ENCODE results near the gene ZGLP1.

DNA sequence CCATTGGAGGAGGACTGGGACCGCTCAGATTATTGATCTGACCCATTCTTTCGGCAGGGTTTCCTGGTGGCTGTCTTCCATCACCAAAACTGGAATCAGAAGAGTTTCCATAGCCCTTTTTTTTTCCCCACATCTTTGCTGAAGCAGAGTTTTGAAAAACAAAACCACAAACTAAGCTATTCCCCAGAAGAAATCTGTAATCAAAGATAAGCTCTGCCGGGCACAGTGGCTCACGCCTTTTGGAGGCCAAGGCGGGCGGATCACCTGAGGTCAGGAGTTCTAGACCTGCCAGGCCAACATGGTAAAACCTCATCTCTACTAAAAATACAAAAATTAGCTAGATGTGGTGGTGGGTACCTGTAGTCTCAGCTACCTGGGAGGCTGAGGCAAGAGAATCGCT, 42.9 kb downstream of the ZGLP1 start:
- TF ChIP-seq, protein P1, sequence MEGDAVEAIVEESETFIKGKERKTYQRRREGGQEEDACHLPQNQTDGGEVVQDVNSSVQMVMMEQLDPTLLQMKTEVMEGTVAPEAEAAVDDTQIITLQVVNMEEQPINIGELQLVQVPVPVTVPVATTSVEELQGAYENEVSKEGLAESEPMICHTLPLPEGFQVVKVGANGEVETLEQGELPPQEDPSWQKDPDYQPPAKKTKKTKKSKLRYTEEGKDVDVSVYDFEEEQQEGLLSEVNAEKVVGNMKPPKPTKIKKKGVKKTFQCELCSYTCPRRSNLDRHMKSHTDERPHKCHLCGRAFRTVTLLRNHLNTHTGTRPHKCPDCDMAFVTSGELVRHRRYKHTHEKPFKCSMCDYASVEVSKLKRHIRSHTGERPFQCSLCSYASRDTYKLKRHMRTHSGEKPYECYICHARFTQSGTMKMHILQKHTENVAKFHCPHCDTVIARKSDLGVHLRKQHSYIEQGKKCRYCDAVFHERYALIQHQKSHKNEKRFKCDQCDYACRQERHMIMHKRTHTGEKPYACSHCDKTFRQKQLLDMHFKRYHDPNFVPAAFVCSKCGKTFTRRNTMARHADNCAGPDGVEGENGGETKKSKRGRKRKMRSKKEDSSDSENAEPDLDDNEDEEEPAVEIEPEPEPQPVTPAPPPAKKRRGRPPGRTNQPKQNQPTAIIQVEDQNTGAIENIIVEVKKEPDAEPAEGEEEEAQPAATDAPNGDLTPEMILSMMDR (optimal IDR thresholded peaks at IDR 0.05 in 1 of 3, IDR thresholded peaks at IDR 0.05 in 1 of 3, conservative IDR thresholded peaks at IDR 0.05 in 1 of 3; ENCODE audit: extremely low read depth in 1 of 3, insufficient read depth in 2 of 3, low read length in 3 of 3), result no peak
- TF ChIP-seq EZH2 (IDR thresholded peaks at IDR 0.05; ENCODE audit: low read length), result no peak
